ENCODE data around the gene DGKA.

DNA sequence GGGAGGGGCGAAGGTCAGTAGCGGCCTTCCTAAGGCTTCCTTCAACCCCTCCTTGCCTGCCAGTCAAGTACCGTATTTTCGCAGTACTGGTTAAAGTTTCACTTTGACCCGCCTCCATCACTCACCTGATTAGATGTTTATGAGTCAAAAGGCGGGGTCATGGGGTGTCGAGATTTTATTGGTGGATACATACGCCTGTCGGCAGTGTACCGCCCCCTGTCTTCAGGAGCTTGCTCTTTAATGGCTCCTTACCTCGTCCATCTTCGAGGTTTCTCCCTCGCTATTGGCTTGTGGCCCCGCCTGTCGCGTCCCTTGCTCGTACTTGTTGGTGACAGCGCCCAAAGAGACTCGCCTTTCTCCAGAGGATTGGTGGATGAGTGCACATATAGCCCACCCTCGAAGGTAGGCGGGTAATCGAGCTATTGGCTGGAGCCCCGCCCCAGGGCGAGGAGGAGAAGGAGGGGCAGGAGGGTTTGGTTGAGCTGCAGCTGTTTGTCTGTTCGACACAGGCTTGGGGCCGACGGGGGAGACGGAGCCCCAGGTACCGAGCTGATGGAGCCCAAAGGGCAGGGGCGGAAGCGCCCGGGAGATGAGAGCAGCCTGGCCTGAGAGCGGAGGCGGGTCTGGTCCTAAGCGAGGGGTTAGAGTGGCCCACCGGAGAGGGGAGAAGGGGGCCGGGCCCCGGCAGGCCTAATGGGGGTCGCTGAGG lies 42.8 kb downstream of the DGKA start, which contains the start of gene RAB5B:
- TF ChIP-seq CTCF (IDR thresholded peaks at IDR 0.05; ENCODE audit: low read depth, low read length), result no peak
- TF ChIP-seq EZH2phosphoT487 (IDR thresholded peaks at IDR 0.05; ENCODE audit: low read depth), result no peak

Measured in OCI-LY3 (cell line).